AG04450 (cell line): Measurements from ENCODE around the gene DUOX1. TPM values are rescaled to one million over a fixed set of nuclear protein-coding genes. Genes with fewer than 3 reads are reported as not detected.

Experiments used
- CTCF ChIA-PET: fragments of 300-600, 350-600 bp; formaldehyde crosslinking; extraction: SDS; loops from one replicate; lab custom pipeline; 2022; ENCODE audit warnings: antibody characterized with exemption, inconsistent platforms; lab: Charles Lee
- POLR2A ChIA-PET: fragments of 350-600 bp; formaldehyde crosslinking; extraction: SDS; loops from one replicate; lab custom pipeline; 2021; ENCODE audit warnings: antibody characterized with exemption, inconsistent platforms; lab: Yijun Ruan, JAX
- DNase-seq: peaks from one replicate; pipeline ENCODE4 v3.0.0-alpha.2; 2011; ENCODE audit warnings: low read depth, low spot score
- H3K27ac ChIP-seq: one replicate; pipeline ENCODE4 v1.5.1; 2012; ENCODE audit warnings: low read depth, low read length, control low read depth
- H3K27me3 ChIP-seq: one replicate; pipeline ENCODE4 v1.6.0; 2012; ENCODE audit warnings: low read length; ENCODE audit not compliant: control insufficient read depth, insufficient read depth
- H3K4me3 ChIP-seq: 2 replicates; pipeline ENCODE4 v1.5.1; 2011; ENCODE audit warnings: mild to moderate bottlenecking, low read depth, low read length, control low read depth
- H3K9me3 ChIP-seq: 2 replicates; pipeline ENCODE4 v1.5.1; 2012; ENCODE audit warnings: low read length; ENCODE audit not compliant: control insufficient read depth, insufficient read depth
- CTCF ChIP-seq: IDR thresholded peaks from 2 replicates; pipeline ENCODE4 v1.5.1; 2011; ENCODE audit warnings: low read depth, low read length, control low read depth, inconsistent platforms
- polyA plus RNA-seq: library from polyadenylated mRNA; depleted of rRNA; stranded (reverse); fragments of >200 nt; gene quantifications from 2 replicates; pipeline ENCODE4 v1.2.3, GENCODE V29; 2011

DUOX1 gene
- polyA plus RNA-seq, 1 experiment = not detected

GRCh38 chr15:45201557-45201859 lies 71.7 kb downstream of the DUOX1 start:
- Histone ChIP-seq H3K27ac (no peak overlapping the region), H3K4me3 (no peak overlapping the region), H3K27me3 (no peaks in the 10 kb centered on the region), H3K9me3 (no peaks in the 10 kb centered on the region)
- no peak for DNase-seq
- TF ChIP-seq CTCF = no peak
- ChIA-PET POLR2A (interaction anchor here (0.8 to 1.3 kb wide), 4 partner anchors 34 to 200 kb away, joined by 3 to 4 read pairs (median 4); a partner anchor contains a TSS), CTCF (interaction anchor here (0.9 to 7.9 kb wide), 6 partner anchors 33 to 256 kb away, joined by 3 to 70 read pairs (median 9); no protein-coding TSS in a partner anchor)

GRCh38 chr15:45201869-45202268 lies 72.1 kb downstream of the DUOX1 start:
- no peak for TF ChIP-seq CTCF
- H3K27ac ChIP-seq = no peak overlapping the region
- no peaks in the 10 kb centered on the region for H3K27me3 ChIP-seq
- ChIA-PET POLR2A (interaction anchor here (1.3 kb wide), 1 partner anchor 200 kb away, joined by 4 read pairs; a partner anchor contains a TSS), CTCF (interaction anchor here (0.9 to 7.9 kb wide), 6 partner anchors 34 to 256 kb away, joined by 3 to 70 read pairs (median 8); no protein-coding TSS in a partner anchor)
- no peak overlapping the region for H3K4me3 ChIP-seq
- no peak for DNase-seq
- H3K9me3 ChIP-seq = no peaks in the 10 kb centered on the region

GRCh38 chr15:45203182-45203581 lies 73.4 kb downstream of the DUOX1 start:
- POLR2A ChIA-PET = interaction anchor here (0.7 kb wide), 1 partner anchor 490 kb away, joined by 3 read pairs; no protein-coding TSS in a partner anchor
- CTCF ChIA-PET = interaction anchor here (0.7 to 7.9 kb wide), 5 partner anchors 12 to 226 kb away, joined by 4 to 70 read pairs (median 8); no protein-coding TSS in a partner anchor

GRCh38 chr15:45205192-45205591 lies 75.4 kb downstream of the DUOX1 start:
- H3K27ac ChIP-seq = no peak overlapping the region
- DNase-seq = peak; percentile 21
- ChIA-PET CTCF (interaction anchor here (0.6 to 7.9 kb wide), 34 partner anchors 13 to 1200 kb away, joined by 3 to 70 read pairs (median 4); a partner anchor contains a TSS), POLR2A (interaction anchor here (2.1 kb wide), 1 partner anchor 197 kb away, joined by 6 read pairs; a partner anchor contains a TSS)
- H3K9me3 ChIP-seq = no peaks in the 10 kb centered on the region
- H3K4me3 ChIP-seq = no peak overlapping the region
- H3K27me3 ChIP-seq = peaks cover 3% of the 10 kb centered on the region
- TF ChIP-seq CTCF = peak; percentile 88

More at GRCh38 chr15:45203182-45203581, 73.4 kb downstream of the DUOX1 start:
- no peaks in the 10 kb centered on the region for H3K9me3 ChIP-seq
- H3K27ac ChIP-seq = no peak overlapping the region
- H3K27me3 ChIP-seq = peaks cover 1% of the 10 kb centered on the region
- TF ChIP-seq CTCF = no peak
- no peak overlapping the region for H3K4me3 ChIP-seq
- DNase-seq = no peak

- Histone ChIP-seq H3K4me3 (no peak overlapping the region), H3K27ac (no peak overlapping the region), H3K27me3 (peaks cover 3% of the 10 kb centered on the region), H3K9me3 (peaks cover 3% of the 10 kb centered on the region; the same call in 1 of the 2 replicates)
- CTCF ChIA-PET = interaction anchor here (0.5 kb wide), 1 partner anchor 31 kb away, joined by 3 read pairs; no protein-coding TSS in a partner anchor
- no peak for TF ChIP-seq CTCF
- POLR2A ChIA-PET = no interaction called here
- no peak for DNase-seq
Measured at GRCh38 chr15:45212493-45212892, 82.7 kb downstream of the DUOX1 start.
